Cardiac fibroblast (primary cell): ENCODE data around the gene DEPDC1B.

Experiments
- DNase-seq, 2 donors: peaks; one replicate each; pipeline versions ENCODE4 v3.0.0 to v3.0.0-alpha.2; 2010; ENCODE audit warnings: low read depth in 2 of 2
- H3K4me3 ChIP-seq, 2 donors: replicated peaks in 1 of 2; 1 replicate in 1 of 2; 2 replicates in 1 of 2; pipeline ENCODE4 v1.5.1; 2011; ENCODE audit warnings: low read depth in 2 of 2, low read length in 2 of 2, mild to moderate bottlenecking in 2 of 2, moderate library complexity in 1 of 2
- TF ChIP-seq, protein P1 (sequence below): IDR thresholded peaks from one replicate; pipeline ENCODE4 v1.5.1; 2011; ENCODE audit warnings: low read depth, mild to moderate bottlenecking, low read length, inconsistent platforms

Gene DEPDC1B

DNA sequence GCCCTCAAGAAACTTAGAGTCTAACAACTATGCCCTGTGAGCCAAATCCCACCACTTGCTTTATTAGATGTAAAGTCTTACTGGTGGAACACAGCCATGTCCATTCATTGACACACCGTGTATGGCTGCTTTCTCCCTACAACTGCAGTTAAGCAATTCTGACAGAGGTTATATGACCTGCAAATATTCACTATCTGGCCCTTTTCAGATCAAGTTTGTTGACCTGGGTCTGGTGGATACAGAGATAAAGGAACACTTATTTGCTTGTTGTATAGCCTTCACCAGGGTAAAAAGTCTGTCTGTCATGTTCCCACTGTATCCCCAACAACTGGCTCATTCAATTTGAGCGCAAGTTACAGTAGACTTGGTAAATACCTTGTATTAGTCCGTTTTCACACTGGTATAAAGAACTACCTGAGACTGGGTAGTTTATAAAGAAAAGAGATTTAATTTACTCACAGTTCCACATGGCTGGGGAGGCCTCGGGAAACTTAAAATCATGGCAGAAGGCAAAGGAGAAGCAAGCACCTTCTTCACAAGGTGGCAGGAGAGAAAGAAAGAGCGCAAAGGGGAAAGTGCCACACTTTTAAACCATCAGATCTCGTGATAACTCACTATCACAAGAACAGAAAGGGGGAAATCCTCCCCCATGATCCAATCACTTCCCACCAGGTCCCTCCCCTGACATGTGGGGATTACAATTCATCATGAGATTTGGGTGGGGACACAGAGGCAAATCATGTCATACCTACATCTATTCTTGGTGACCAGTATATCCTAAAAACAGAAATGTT lies 27.9 kb downstream of the DEPDC1B start:
- H3K4me3 ChIP-seq, result no peak overlapping the region
- TF ChIP-seq, protein P1, sequence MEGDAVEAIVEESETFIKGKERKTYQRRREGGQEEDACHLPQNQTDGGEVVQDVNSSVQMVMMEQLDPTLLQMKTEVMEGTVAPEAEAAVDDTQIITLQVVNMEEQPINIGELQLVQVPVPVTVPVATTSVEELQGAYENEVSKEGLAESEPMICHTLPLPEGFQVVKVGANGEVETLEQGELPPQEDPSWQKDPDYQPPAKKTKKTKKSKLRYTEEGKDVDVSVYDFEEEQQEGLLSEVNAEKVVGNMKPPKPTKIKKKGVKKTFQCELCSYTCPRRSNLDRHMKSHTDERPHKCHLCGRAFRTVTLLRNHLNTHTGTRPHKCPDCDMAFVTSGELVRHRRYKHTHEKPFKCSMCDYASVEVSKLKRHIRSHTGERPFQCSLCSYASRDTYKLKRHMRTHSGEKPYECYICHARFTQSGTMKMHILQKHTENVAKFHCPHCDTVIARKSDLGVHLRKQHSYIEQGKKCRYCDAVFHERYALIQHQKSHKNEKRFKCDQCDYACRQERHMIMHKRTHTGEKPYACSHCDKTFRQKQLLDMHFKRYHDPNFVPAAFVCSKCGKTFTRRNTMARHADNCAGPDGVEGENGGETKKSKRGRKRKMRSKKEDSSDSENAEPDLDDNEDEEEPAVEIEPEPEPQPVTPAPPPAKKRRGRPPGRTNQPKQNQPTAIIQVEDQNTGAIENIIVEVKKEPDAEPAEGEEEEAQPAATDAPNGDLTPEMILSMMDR, result no peak
- no peak for DNase-seq

DNA sequence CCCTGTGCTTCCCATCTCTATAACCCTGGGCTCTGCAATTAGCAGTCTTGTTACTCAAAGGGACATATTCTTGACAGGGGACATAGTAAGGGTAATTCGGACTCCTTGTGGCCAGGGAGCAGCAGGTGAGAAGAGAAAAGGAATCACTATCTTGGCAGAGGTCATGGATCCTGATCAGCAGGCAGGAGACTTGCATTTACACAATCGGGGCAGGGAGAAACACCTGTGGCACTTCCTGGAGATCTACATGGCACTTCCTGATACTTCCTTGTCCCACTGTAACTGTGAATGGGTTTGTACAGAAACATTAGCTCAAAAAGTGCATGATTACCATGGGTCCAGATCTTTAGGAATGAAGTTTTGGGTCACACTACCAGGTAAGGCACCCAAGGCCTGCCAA lies 29.2 kb downstream of the DEPDC1B start:
- TF ChIP-seq, protein P1, result no peak

DNA sequence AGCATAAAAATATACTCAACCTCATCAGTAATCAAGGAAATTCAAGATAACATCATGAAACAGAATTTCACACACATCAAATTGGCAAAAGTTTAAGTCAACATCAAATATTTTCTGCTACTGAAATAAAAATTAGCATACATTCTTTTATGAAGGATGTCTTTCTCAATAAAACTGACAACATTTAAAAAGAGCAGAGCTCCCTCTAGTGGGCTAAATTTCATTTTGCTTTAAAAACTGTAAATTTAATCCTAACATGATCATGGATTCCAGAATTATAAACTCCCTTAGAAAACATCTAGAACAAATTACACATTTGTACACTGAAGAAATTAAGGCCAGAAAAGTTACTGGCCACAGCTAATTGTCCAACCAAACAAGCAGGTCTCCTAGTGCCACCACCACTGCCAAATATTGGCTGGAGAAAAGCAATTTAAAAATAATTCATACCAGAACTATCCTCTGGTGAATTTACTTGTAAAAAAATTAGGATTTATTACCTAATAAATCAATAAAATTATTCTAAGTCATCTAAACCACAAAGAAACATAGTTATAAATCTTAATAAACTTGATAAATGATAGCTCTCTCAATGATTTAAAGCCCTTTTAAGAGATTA lies 31.2 kb downstream of the DEPDC1B start:
- TF ChIP-seq, protein P1, result peak; percentile 33
- DNase-seq, result peak; percentile 57 to 68
- H3K4me3 ChIP-seq, result no peak overlapping the region

More for the DNA sequence above, 29.2 kb downstream of the DEPDC1B start:
- DNase-seq, result no peak
- no peak overlapping the region for H3K4me3 ChIP-seq

DNA sequence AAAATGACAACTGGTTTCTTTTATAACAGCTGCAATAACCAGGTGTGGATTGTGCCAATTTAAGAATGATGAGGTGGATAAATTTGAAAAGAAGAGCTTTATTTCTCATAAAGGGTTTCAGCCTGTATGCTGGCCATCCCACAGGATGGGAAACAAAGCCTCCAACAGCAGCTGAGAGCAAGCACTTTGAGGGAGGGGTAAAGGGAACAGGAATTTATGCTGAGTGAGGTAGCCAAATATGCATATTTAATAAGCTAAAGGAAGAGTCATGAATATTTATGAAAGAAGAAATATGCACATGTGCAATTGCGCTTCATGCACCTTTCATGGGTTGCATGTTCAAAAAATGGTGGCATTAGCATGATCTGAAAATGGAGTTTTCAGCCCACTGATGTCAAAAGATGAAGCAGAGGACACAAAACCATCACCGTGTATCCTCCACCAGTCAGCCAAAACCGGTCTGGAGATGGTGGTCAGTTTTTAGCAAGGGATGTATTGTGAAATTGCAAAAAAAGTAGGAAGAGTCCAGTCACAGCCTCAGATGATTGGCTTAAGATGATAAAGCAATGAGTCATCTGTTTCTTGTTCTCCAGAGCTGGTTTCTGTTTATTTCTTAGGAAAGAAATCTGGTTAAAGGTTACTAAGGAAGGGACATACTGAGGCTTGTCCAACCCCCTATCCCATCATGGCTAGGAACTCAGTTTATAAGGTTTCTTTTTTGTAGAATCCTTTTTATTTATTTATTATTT lies 47.9 kb downstream of the DEPDC1B start:
- peak; percentile 80 to 93 for DNase-seq
- TF ChIP-seq, protein P1, result no peak
- H3K4me3 ChIP-seq, result no peak overlapping the region

DNA sequence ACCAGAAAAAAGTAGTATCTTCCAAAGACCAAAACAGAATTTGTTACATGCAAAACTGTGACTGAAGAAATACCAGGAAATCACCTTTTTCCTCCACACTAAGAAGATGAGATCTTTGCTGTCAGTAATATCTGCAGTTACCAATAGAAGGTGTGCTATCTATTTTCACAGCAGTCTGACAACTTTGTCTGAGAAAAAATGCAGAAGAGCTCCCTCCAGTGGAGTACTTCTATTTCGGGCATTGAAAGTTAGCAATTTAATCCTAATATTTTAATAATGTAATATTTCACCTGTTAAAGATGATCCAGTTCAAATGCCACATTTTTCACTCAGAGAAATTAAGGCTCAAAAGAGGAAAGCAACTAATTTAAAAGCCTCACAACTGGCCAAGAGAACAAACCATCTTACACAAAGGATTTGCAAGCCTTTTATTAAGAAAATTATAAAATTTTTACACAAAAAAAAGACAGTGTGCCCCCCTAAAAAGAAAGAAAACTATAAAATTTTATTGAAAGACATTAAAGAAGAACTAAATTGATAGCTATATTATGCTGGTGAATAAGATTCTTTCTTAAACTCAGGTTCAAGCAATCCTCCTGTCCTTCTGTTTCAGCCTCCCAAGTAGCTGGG lies 50.6 kb downstream of the DEPDC1B start:
- TF ChIP-seq, protein P1, result peak; percentile 64
- H3K4me3 ChIP-seq, result no peak overlapping the region
- DNase-seq, result peak; percentile 61 to 64

DNA sequence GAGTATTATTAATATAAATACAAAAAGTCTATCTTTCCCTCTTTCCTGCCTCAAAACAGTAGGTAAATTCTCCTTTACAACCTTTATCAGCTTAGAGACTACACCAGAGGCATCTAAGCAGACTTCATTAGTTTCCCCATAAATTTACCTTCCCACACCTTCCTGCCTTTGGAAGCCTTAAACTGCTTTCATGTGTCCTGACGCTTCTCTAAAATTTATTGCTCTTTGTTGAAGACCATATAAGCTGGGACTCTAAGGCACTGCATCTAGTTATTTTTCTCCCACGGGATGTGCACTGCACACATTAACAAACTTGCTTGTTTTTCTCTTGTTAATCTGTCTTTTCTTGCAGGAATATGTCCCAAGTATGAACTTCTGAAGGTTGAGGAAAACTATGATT lies 51.8 kb downstream of the DEPDC1B start:
- TF ChIP-seq, protein P1, result no peak
- DNase-seq, result no peak
- no peak overlapping the region for H3K4me3 ChIP-seq
